IPS DF 6.9 (cell line): ENCODE measurements around the gene ATAD3B.
"Not testable (repeated sequence)": the region's sequence is repeated elsewhere in the genome, so short reads cannot be mapped to it uniquely, and the experiment has no call there.

Experiments
- DNase-seq: peaks from one replicate; pipeline ENCODE4 v3.0.0-alpha.2; 2013; ENCODE audit warnings: low read depth, low spot score
- H3K27ac ChIP-seq: one replicate; pipeline ENCODE4 v1.5.1; 2013; ENCODE audit warnings: low read length, control low read depth
- H3K27me3 ChIP-seq: 2 replicates; pipeline ENCODE4 v1.6.1; 2013; ENCODE audit warnings: mild to moderate bottlenecking, low read length; ENCODE audit not compliant: control insufficient read depth, insufficient read depth
- H3K36me3 ChIP-seq: 2 replicates; pipeline ENCODE4 v1.6.1; 2013; ENCODE audit warnings: low read length; ENCODE audit not compliant: control insufficient read depth, insufficient read depth
- H3K4me1 ChIP-seq: 2 replicates; pipeline ENCODE4 v1.6.1; 2013; ENCODE audit warnings: low read length; ENCODE audit not compliant: control insufficient read depth, insufficient read depth
- H3K4me3 ChIP-seq: 2 replicates; pipeline ENCODE4 v1.5.1; 2013; ENCODE audit warnings: mild to moderate bottlenecking, low read length
- H3K9me3 ChIP-seq: 2 replicates; pipeline ENCODE4 v1.6.1; 2013; ENCODE audit warnings: low read length, inconsistent platforms; ENCODE audit not compliant: control insufficient read depth, insufficient read depth
- WGBS: extraction: QIAGEN DNeasy Blood & Tissue Kit; methylation state at CpG from one replicate; pipeline ENCODE4 v1.1.7; 2013; ENCODE audit warnings: mixed read lengths, missing lambda C conversion rate; ENCODE audit not compliant: insufficient read length, insufficient coverage; 5-methylcytosine and 5-hydroxymethylcytosine counted together

The ATAD3B gene

DNA sequence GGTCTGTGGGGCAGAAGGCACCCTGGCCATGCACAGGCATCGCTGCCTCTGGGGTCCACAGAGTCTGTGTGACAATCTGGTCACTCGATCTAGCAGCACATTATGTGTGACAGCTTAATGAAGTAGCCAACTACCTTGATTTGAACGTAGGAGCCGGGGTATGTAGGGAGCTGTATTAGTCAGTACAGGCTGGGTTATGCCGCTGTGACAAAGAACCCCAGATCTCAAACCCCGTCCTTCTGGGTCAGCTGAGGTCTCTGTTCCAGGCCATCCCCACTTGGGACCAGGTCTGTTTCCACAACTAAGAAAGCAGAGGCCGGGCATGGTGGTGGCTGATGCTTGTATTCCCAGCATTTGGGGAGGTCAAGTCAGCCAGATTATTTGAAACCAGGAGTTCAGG is 8.3 kb upstream of the ATAD3B start:
- Histone ChIP-seq H3K36me3 (peaks cover 3% of the 10 kb centered on the region; the same call in 1 of the 2 replicates), H3K4me3 (no peak overlapping the region), H3K4me1 (no peaks in the 10 kb centered on the region), H3K9me3 (no peaks in the 10 kb centered on the region), H3K27ac (no peak overlapping the region), H3K27me3 (no peaks in the 10 kb centered on the region)
- no peak for DNase-seq
- no CpG with 5 or more reads among the region's 7 CpGs for WGBS

- not testable (repeated sequence) for DNase-seq, H3K4me1 ChIP-seq, H3K9me3 ChIP-seq, H3K27me3 ChIP-seq, H3K4me3 ChIP-seq, H3K36me3 ChIP-seq, H3K27ac ChIP-seq
- WGBS: no CpG with 5 or more reads among the region's 44 CpGs
Measured at GRCh38 chr1:1468196-1468985, 3.2 kb upstream of the ATAD3B start.

DNA sequence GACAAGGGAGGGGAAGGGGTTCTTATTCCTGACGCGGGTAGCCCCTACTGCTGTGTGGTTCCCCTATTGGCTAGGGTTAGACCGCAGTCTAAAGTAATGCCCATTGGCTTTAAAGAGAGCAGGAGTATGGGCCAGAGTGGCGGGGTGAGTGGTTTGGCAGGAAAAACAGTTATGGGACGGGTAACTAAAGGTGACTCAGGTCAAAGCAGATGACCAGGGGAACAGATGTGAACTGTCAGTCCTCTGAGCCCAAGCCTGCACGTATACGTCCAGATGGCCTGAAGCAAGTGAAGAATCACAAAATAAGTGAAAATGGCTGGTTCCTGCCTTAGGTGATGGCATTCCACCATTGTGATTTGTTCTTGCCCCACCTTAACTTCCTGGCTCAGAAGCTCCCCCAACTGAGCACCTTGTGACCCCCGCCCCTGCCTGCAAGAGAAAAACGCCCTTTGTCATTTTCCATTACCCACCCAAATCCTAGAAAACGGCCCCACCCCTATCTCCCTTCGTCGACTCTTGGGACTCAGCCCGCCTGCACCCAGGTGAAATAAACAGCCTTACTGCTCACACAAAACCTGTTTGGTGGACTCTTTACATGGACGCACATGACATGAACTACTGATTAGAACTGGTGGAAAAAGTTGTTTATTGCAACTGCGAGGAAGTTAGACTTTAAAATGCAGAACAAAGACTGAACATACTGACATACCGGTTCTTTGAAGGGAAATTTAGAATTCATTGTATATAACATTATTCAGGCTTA is 758 bp upstream of the ATAD3B start:
- no CpG with 5 or more reads among the region's 16 CpGs for WGBS

DNA sequence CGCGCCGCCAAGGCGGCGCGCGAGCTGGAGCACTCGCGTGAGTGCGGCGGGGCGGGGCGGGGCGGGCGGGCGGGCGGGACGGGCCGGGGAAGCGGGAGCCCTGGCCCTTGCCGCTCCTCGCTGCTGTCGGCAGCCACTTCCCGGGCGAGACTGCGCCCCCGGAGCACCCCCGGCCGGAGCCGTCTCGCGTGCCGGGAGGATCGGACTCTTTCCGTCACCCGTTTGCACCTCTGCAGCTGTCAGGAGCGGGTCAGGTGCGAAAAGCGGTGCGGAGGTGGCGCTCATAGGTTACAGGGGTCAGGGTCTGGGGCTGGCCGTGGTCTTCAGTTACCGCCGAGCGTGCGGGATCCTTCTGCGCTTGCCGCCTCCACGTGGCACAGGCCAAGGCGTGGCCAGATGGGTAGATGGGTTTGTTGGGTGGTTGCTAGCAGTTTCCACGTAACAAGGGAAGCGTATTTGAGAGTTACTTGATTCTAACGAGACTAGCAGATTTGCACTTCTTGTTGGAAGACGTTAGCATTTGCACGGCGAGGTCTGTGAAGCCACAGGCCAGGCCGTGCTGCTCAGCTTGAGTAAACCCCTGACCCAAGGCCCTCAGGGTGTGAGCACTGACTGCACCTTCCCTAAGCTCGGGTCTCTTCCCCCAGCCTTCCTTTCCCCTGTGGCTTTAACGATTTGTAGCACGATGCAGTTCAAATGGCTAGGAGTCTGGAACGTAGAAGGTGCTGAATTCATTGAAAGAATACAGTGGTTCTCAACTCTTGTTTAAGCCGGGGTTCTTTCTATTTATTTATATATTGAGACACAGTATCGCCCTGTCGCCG is 700 bp downstream of the ATAD3B start:
- H3K4me3 ChIP-seq: peak overlapping the region; percentile 69; the same call in 1 of the 2 replicates
- H3K27ac ChIP-seq, H3K9me3 ChIP-seq, H3K36me3 ChIP-seq, H3K27me3 ChIP-seq, H3K4me1 ChIP-seq, DNase-seq: not testable (repeated sequence)
- no CpG with 5 or more reads among the region's 65 CpGs for WGBS

More for the DNA sequence above, 758 bp upstream of the ATAD3B start:
- Histone ChIP-seq H3K27ac (no peak overlapping the region), H3K4me1 (peaks cover 1% of the 10 kb centered on the region; the same call in 1 of the 2 replicates), H3K27me3 (no peaks in the 10 kb centered on the region), H3K4me3 (peak overlapping the region; percentile 56; the same call in 1 of the 2 replicates), H3K36me3 (no peaks in the 10 kb centered on the region), H3K9me3 (no peaks in the 10 kb centered on the region)
- DNase-seq: no peak

DNA sequence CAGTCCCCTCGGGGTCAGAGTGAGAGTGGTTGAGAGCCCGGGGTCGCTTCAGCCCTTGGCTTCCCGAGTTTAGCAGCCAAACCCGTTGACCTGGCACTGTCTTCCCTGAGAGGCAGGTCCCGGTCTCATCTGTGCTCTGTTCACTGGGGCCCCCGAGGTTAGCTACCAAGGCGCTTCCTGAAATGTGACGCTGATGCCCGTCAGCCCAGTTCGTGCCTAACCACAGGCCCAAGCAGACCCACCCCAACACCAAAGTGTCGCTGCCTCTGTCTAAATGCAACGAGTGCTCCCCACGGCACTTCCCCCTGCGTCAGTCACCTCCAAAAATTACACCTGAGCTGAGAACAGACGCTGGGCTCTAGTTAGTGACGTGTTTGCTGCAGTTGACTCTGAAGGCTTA is 4.4 kb downstream of the ATAD3B start:
- H3K27me3 ChIP-seq, H3K27ac ChIP-seq, H3K4me3 ChIP-seq, H3K9me3 ChIP-seq, DNase-seq, H3K4me1 ChIP-seq: not testable (repeated sequence)
- no CpG with 5 or more reads among the region's 17 CpGs for WGBS
- H3K36me3 ChIP-seq: peaks cover 22% of the 10 kb centered on the region

GRCh38 chr1:1477206-1477605 is 5.6 kb downstream of the ATAD3B start:
- peaks cover 1% of the 10 kb centered on the region; the same call in 1 of the 2 replicates for H3K4me1 ChIP-seq
- peaks cover 26% of the 10 kb centered on the region for H3K36me3 ChIP-seq
- no peak overlapping the region for H3K4me3 ChIP-seq
- DNase-seq: no peak
- H3K9me3 ChIP-seq: no peaks in the 10 kb centered on the region
- H3K27ac ChIP-seq: no peak overlapping the region
- WGBS: no CpG with 5 or more reads among the region's 22 CpGs
- H3K27me3 ChIP-seq: no peaks in the 10 kb centered on the region

DNA sequence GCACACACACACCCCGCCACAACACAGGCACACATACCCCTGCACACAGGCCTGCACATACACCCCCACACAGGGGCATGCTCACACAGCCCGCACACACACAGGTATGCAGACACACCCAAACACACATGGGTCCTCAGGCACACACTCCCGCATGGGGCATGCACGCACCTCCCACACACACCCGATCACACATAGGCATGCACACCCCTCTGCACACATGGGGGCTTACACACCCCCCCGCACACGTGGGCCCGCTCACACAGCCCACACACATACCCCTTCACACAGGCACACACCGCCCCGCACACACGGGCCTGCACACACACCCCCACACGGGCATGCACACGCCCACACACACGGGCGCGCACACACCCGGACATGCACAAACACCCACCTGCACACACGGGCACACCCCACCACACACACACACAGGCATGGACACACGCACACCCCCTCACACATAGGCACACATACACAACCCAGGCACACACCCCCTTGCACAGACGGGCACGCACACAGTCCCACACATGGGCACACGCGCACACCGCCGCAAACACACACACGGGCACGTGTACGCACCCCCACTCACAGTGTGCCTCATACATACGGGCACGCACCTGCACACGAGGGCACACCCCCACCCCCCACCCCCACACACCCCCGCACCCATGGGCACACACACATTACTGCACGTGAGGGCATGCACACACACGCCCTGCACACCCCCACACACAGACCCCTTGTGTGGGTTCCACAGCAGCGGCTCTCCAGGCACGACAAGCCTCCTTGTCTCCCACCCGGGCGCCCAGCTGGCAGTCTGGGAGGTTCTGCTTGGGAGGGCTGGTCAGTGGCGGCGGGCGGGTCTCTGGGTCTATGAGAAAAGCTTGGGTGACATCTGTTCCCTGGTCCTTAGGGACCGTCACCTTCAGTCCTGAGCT is 8.3 kb downstream of the ATAD3B start:
- Histone ChIP-seq H3K9me3 (no peaks in the 10 kb centered on the region), H3K36me3 (peaks cover 37% of the 10 kb centered on the region), H3K4me1 (no peaks in the 10 kb centered on the region), H3K4me3 (no peak overlapping the region), H3K27ac (no peak overlapping the region), H3K27me3 (no peaks in the 10 kb centered on the region)
- WGBS: no CpG with 5 or more reads among the region's 42 CpGs
- DNase-seq: no peak

DNA sequence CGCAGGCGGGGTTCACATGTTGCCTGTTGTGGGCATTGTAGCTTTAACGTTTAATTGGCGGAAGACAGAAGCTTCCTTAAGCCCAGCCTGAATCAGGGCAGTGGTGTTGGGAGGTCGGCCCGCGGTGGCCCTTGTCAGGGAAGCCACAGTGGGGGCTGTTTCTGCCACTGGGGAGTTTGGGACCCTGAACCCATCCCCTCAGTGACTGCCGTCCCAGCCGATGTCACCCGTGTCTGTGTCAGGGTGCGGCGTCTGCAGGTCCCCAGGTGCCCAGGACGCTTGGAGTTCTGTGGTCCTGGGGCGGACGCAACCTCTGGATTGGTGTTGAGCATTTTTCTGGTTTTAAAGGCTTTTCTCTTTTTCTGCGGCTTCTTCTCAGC is 8.9 kb downstream of the ATAD3B start:
- no CpG with 5 or more reads among the region's 16 CpGs for WGBS
- H3K4me3 ChIP-seq: not testable (repeated sequence)

GRCh38 chr1:1481811-1482210 is 10.2 kb downstream of the ATAD3B start:
- WGBS: no CpG with 5 or more reads among the region's 30 CpGs
- peaks cover 39% of the 10 kb centered on the region for H3K36me3 ChIP-seq

More for the DNA sequence above, 8.9 kb downstream of the ATAD3B start:
- H3K27ac ChIP-seq, H3K4me1 ChIP-seq, DNase-seq, H3K27me3 ChIP-seq, H3K9me3 ChIP-seq: not testable (repeated sequence)
- peaks cover 39% of the 10 kb centered on the region for H3K36me3 ChIP-seq

More at GRCh38 chr1:1481811-1482210, 10.2 kb downstream of the ATAD3B start:
- not testable (repeated sequence) for H3K27me3 ChIP-seq, H3K4me3 ChIP-seq, H3K9me3 ChIP-seq, DNase-seq, H3K27ac ChIP-seq, H3K4me1 ChIP-seq
